Testis (tissue), 2 donors: Measurements from ENCODE around the gene SRPX.

Source experiments
- CTCF ChIP-seq, 3 experiments: fragments of 450-650 bp in 2 of 3; fragments of 200-600 bp in 1 of 3; sonication (generic) in 1 of 3; IDR thresholded peaks; one replicate each; pipeline ENCODE4 v1.5.1; 2016 to 2019; ENCODE audit warnings: antibody characterized with exemption in 3 of 3, mild to moderate bottlenecking in 2 of 3, moderate library complexity in 1 of 3
- POLR2A ChIP-seq: fragments of 450-650 bp; IDR thresholded peaks from one replicate; pipeline ENCODE4 v1.6.1; 2017; ENCODE audit warnings: antibody characterized with exemption, mild to moderate bottlenecking, moderate library complexity

GRCh38 chrX:38256019-38256418 lies 35.3 kb upstream of the SRPX start:
- TF ChIP-seq CTCF (IDR thresholded peaks at IDR 0.05) (no peak), POLR2A (no peak)
